GM23338 (cell line): ENCODE data around the gene HMHB1. TPM values are rescaled to one million over a fixed set of nuclear protein-coding genes. Genes with fewer than 3 reads are reported as not detected.

Experiments
- ATAC-seq: fragments of 200-7000 bp; cut with Tn5 transposase; 3 replicates; pipeline ENCODE4 v1.9.1; 2020
- DNase-seq: peaks from one replicate; pipeline ENCODE4 v3.0.0-alpha.2; 2015; ENCODE audit warnings: low spot score
- H2AFZ ChIP-seq: fragments of 200-600 bp; sonication (generic); 2 replicates; pipeline ENCODE4 v1.8.0; 2016; ENCODE audit warnings: antibody characterized with exemption, mild to moderate bottlenecking, moderate library complexity
- H3F3A ChIP-seq: fragments of 200-600 bp; sonication (generic); replicated peaks from 2 replicates; pipeline ENCODE4 v1.8.0; 2017; ENCODE audit warnings: antibody characterized with exemption, mixed run types, low read depth
- H3K27ac ChIP-seq: fragments of 200-600 bp; sonication (generic); 2 replicates; pipeline ENCODE4 v1.6.1; 2016; ENCODE audit warnings: low read depth
- H3K27me3 ChIP-seq: fragments of 200-600 bp; sonication (generic); 2 replicates; pipeline ENCODE4 v1.8.0; 2016; ENCODE audit warnings: mild to moderate bottlenecking, mixed run types, moderate library complexity; ENCODE audit not compliant: insufficient read depth
- H3K36me3 ChIP-seq: fragments of 200-600 bp; sonication (generic); 2 replicates; pipeline ENCODE4 v1.8.0; 2016; ENCODE audit warnings: mild to moderate bottlenecking; ENCODE audit not compliant: insufficient read depth
- H3K4me1 ChIP-seq: fragments of 200-600 bp; sonication (generic); 2 replicates; pipeline ENCODE4 v1.8.0; 2016; ENCODE audit warnings: mild to moderate bottlenecking, moderate library complexity; ENCODE audit not compliant: insufficient read depth
- H3K4me2 ChIP-seq: fragments of 200-600 bp; sonication (generic); 2 replicates; pipeline ENCODE4 v1.7.1; 2017; ENCODE audit warnings: mixed run types
- H3K4me3 ChIP-seq: fragments of 200-600 bp; sonication (generic); 2 replicates; pipeline ENCODE4 v1.6.1; 2016; ENCODE audit warnings: mixed run types
- H3K79me2 ChIP-seq: fragments of 200-600 bp; sonication (generic); replicated peaks from 2 replicates; pipeline ENCODE4 v1.8.0; 2017; ENCODE audit warnings: mild to moderate bottlenecking; ENCODE audit not compliant: insufficient read depth
- H3K9me2 ChIP-seq: fragments of 200-600 bp; sonication (generic); 2 replicates; pipeline ENCODE4 v1.8.0; 2017; ENCODE audit not compliant: insufficient read depth
- H4K20me1 ChIP-seq: fragments of 200-600 bp; sonication (generic); replicated peaks from 2 replicates; pipeline ENCODE4 v1.8.0; 2017; ENCODE audit warnings: mild to moderate bottlenecking; ENCODE audit not compliant: insufficient read depth
- H3K27ac Mint-ChIP-seq: 2 replicates; pipeline ENCODE4 v1.8.0; 2020; ENCODE audit warnings: inconsistent platforms, mild to moderate bottlenecking, moderate library complexity, mixed read lengths
- H3K27me3 Mint-ChIP-seq: 3 replicates; pipeline ENCODE4 v1.8.0; 2022; ENCODE audit warnings: low read depth, mild to moderate bottlenecking, moderate library complexity, mixed read lengths, inconsistent platforms; ENCODE audit not compliant: insufficient read depth, poor library complexity
- H3K36me3 Mint-ChIP-seq: 3 replicates; pipeline ENCODE4 v1.8.0; 2021; ENCODE audit warnings: low read depth, mild to moderate bottlenecking, inconsistent platforms, moderate library complexity, mixed read lengths
- H3K4me1 Mint-ChIP-seq: 3 replicates; pipeline ENCODE4 v1.8.0; 2020; ENCODE audit warnings: mild to moderate bottlenecking, inconsistent platforms, mixed read lengths
- H3K4me3 Mint-ChIP-seq: 3 replicates; pipeline ENCODE4 v1.8.0; 2021; ENCODE audit warnings: moderate library complexity, mild to moderate bottlenecking, inconsistent platforms, mixed read lengths
- H3K9me3 Mint-ChIP-seq: 3 replicates; pipeline ENCODE4 v1.8.0; 2020; ENCODE audit warnings: moderate library complexity, mild to moderate bottlenecking, inconsistent platforms, mixed read lengths
- CREB1 ChIP-seq: fragments of 250-450 bp; sonication (Bioruptor Pico); IDR thresholded peaks from 2 replicates; pipeline ENCODE4 v1.5.0; 2020; ENCODE audit warnings: low read depth, mild to moderate bottlenecking, moderate library complexity
- ETS1 ChIP-seq: IDR thresholded peaks from 2 replicates; pipeline ENCODE4 v1.6.1; 2016; ENCODE audit warnings: antibody characterized with exemption
- EZH2 ChIP-seq: fragments of 200-600 bp; sonication (generic); IDR thresholded peaks from one replicate; pipeline ENCODE4 v1.8.0; 2017; ENCODE audit warnings: antibody characterized with exemption, mild to moderate bottlenecking, low read depth; ENCODE audit not compliant: unreplicated experiment
- NANOG ChIP-seq: IDR thresholded peaks from 2 replicates; pipeline ENCODE4 v1.6.1; 2016; ENCODE audit warnings: antibody characterized with exemption, borderline replicate concordance
- POLR2AphosphoS5 ChIP-seq: IDR thresholded peaks from 2 replicates; pipeline ENCODE4 v1.6.1; 2016; ENCODE audit warnings: antibody characterized with exemption, low read depth
- ZNF331 ChIP-seq: fragments of 250-450 bp; sonication (Bioruptor Pico); IDR thresholded peaks from 2 replicates; pipeline ENCODE4 v1.5.0; 2020; ENCODE audit warnings: low read depth, mild to moderate bottlenecking, moderate library complexity
- ZNF462 ChIP-seq: fragments of 250-450 bp; sonication (Bioruptor Pico); IDR thresholded peaks from 2 replicates; pipeline ENCODE4 v1.5.0; 2020; ENCODE audit warnings: mild to moderate bottlenecking, moderate library complexity
- polyA plus RNA-seq: library from polyadenylated mRNA; unstranded; fragments of >200 nt; fragmentation: Nextera tagmentation; extraction: Ambion mirVana; gene quantifications from 2 replicates; pipeline ENCODE4 v1.2.1, GENCODE V29; 2016
- total RNA-seq: library from RNA; depleted of rRNA; stranded (reverse); fragments of >200 nt; shearing (Covaris generic); gene quantifications from 2 replicates; pipeline ENCODE4 v1.2.3, GENCODE V29; 2014

HMHB1 gene
- total and polyA plus RNA-seq, 2 experiments from 2014 or later = not detected

GRCh38 chr5:143833177-143833576, 21.2 kb downstream of the HMHB1 start (continued):
- TF ChIP-seq ZNF331 (CRISPR knock-in tag) (no peak), ETS1 (no peak), EZH2 (no peak), POLR2AphosphoS5 (no peak), NANOG (no peak)

GRCh38 chr5:143835251-143835650, 23.3 kb downstream of the HMHB1 start:
- no peaks in the 10 kb centered on the region for H4K20me1 ChIP-seq
- ATAC-seq (no peak), DNase-seq (no peak)
- no peaks in the 10 kb centered on the region for H3F3A ChIP-seq
- H3K27ac Mint-ChIP-seq = no peak overlapping the region
- no peaks in the 10 kb centered on the region; the same call in 1 of the 2 replicates for H3K9me2 ChIP-seq
- H3K36me3 ChIP-seq = no peaks in the 10 kb centered on the region
- H3K27me3 ChIP-seq = no peaks in the 10 kb centered on the region
- no peaks in the 10 kb centered on the region for H3K4me1 ChIP-seq
- no peaks in the 10 kb centered on the region for H3K27me3 Mint-ChIP-seq
- H3K9me3 Mint-ChIP-seq = no peaks in the 10 kb centered on the region
- H3K27ac ChIP-seq = no peak overlapping the region
- no peaks in the 10 kb centered on the region for H3K4me1 Mint-ChIP-seq
- no peak overlapping the region for H3K4me3 Mint-ChIP-seq
- no peak overlapping the region for H3K4me2 ChIP-seq
- no peak overlapping the region for H2AFZ ChIP-seq
- no peaks in the 10 kb centered on the region for H3K79me2 ChIP-seq
- H3K36me3 Mint-ChIP-seq = no peaks in the 10 kb centered on the region
- TF ChIP-seq ZNF462 (CRISPR knock-in tag) (no peak), ETS1 (no peak), CREB1 (CRISPR knock-in tag) (no peak)
- H3K4me3 ChIP-seq = no peak overlapping the region
